ENCODE results near the gene SAXO2.
"Not testable (repeated sequence)": the region's sequence is repeated elsewhere in the genome, so short reads cannot be mapped to it uniquely, and the experiment has no call there.

GRCh38 chr15:82320861-82321260 is 58.2 kb downstream of the SAXO2 start:
- not testable (repeated sequence) for TF ChIP-seq CTCF, POLR2A (IDR thresholded peaks at IDR 0.05)
